ENCODE results near the gene TBC1D22A.

Gene TBC1D22A

DNA sequence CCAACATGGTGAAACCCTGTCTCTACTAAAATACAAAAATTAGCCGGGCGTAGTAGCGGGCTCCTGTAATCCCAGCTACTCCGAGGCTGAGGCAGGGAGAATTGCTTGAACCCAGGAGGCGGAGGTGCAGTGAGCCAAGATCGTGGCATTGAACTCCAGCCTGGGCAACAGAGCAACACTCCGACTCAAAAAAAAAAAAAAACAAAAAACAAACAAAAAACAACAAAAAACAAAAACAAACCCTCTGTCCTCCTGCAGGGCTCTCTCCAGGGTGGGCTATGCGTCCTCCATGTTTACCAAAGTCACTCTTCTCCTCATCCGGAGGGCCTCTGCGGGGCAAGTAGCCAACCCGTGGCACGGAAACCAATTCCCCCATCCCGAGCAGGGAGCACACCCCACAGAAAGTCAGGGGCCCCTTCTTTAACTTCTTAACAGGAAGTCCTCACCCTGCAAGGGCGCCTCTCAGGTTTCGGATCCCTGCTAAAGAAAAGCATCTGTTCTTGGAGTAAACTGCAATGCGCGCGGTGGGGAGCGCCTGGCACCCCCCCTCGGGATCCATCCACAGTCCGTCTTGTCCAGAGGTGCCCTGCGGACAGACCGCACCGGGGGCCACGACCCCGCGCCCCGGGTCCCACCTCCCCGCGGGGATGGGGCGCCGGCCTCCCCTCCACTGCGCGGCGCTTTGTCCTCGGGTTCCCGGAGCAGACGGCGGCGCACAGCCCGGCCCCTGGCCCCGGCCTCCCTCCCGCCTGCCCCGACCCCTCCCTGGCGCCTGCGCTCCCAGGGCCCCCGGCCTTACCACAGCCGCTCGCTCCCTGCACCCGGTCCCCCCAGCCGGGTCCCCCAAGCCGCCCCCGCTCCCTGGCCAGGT lies 25.1 kb upstream of the TBC1D22A start:
- peak in 1 of 3 donors; percentile 36 for DNase-seq (ENCODE audit: low read depth in 3 of 3)

DNA sequence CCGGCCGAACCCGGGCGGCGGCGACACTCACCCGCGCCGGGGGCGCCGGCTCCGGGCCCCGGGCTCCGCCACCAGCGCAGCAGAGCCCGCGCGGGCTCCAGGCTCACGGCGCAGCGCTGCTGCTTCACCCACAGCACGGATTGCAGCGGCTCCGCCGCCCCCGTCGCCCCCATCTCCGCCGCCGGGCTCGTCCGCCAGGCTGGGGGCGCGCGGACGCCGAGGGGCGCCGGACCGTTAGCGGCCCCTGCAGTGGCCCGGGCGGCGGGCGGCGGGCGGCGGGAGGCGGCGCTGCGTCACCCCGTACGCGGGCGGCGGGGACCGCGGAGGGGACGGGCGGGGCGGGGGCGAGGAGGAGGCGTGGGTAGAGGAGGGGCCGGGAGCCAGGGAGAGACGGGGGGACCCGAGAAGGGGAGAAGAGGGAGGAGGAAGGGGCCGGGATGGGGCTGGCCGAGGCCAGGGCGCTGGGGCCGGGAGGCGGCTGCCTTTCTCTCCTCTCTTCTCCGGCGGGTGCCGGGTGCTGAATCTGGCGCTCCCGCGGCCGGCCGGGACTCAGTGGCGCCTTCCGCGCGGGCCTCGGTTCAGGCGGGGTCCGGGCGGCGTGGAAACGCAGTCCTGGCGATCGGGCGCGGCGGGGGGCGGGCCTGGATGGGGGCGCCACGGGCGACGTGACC lies 24.3 kb upstream of the TBC1D22A start, which contains the start of gene CERK:
Gene CERK (minus strand): TSS at position 277 of the 671 bp plus-strand sequence. CDS start 104 bp downstream, at position 173.
- DNase-seq (ENCODE audit: low read depth in 3 of 3): peak in 1 of 3 donors; percentile 53

DNA sequence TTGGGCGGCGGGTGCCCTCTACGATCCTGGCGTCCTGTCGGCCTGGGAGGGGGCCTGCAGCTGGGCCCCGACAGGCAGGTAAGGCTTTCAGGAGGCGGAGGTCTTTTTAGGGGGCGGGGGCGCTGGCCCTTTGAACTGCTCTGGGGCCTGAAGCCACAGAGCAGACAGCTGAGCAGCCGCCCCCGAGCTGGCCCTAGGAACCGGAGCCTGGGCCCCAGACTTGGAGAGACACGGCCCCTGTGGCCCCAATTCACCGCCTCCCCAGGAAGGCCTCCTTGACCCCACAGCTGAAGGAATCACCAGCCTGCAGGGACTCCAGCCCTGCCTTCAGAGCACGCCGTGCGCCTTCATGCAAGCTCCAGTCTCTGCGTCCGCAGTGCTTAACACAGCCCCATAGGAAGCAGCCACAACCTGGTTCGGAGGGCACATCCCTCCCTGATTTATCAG lies 23.8 kb upstream of the TBC1D22A start:
- no peak for DNase-seq (ENCODE audit: low read depth in 3 of 3)

DNA sequence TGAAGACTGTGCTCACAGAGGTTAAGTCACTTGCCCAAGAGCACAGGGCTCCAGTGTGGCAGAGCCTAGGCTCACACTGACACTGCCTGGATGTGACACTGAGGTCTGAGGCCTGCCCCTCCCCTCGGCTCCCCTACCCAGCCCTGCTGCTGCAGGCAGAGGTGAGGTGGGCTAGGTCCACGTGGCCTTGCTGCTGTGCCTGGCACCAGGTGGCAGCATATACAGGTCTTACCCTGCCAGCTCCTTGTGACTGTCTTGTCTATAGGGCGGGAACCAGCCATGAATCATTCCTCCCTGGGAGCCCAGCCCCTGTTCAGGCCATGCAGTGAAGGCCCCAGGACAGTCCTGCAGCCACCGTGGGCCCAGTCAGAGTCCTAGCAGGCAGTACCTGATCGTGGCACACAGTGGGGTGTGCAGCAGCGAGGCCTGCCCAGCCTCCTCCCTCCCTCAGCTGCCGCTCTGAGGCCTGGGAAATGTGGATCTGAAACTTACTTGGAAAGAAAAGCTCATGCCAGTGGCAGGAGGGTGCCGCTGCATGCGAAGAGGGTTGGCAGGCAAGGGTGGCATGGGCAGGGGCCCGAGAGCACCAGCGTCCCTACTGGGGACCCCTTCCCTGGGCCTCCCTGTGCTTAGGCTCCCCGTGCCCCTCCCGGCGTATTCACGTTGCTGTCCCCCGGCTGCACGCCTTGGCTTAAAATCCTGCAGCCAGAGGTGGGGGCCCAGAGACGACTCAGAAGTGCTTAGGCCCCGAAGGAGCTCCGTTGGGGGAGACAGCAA lies 23.2 kb upstream of the TBC1D22A start:
- peak in 1 of 3 donors; percentile 63 for DNase-seq (ENCODE audit: low read depth in 3 of 3)

DNA sequence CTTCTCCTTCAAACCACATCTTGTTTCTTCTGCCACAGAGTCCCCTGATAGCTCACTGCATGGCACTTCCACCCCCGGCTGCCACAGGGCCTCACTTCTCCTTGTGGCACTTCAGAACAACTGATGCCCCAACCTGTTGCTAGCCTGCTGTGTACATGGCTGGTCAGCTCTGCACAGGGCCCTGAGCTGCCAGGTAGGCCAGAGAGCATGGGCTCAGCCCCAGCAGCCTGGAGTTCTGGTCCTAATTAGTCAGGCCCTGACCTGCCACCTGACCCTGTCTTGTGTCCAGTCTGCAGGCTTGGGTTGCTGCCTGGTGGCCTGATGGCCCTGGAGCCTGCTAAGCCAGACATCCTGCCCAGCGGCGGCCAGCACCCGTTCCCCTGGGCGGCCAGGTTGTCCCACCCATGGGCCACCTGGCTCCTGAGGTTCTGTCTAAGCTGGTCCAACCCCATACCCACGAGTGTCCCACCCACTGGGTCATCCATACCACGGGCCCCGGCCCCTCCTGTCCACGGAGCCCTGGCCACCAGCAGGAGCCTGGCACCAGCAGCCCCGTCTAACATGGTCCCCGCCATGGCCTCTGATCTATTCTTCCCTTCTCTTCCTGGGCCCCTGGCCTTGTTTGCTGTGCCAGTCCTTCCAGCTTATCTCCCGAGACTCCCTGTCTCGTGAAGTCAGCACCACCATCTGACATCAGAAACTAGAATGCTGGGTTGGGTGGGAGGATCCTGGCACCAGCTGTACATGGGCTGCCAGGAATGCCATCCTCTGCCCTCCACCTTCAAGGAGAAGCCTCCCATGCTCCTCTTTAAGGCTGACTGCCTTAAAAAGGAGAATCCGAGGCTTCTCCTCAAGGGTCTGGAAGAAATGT lies 21.3 kb upstream of the TBC1D22A start:
- DNase-seq (ENCODE audit: low read depth in 3 of 3): no peak

DNA sequence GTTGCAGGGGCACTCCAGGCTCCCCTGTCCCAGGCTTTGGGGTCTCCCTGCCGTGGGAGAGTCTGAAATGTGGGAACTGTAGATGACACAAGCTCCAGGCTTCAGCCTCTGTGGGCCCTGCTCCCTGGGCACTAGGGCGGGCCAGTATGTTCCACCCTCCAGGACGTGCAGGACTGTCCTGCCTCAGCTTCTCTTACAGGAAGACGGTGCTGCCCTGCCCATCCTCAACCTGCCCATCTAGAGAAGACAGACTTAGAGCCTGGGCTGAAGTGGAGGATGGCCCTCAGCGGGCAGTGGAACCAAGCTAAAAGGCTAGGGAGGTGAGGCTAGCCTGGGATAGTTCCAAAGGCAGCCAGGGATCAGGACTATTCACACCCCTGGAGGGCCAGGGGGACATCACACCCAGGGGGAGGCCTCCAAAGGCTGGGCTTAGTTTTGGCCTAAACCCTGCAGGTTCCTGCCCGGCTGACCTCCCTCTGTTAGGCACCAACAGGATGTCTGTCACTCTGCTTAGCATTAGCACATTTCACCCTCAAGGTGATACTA lies 20.4 kb upstream of the TBC1D22A start:
- DNase-seq (ENCODE audit: low read depth in 3 of 3): no peak

DNA sequence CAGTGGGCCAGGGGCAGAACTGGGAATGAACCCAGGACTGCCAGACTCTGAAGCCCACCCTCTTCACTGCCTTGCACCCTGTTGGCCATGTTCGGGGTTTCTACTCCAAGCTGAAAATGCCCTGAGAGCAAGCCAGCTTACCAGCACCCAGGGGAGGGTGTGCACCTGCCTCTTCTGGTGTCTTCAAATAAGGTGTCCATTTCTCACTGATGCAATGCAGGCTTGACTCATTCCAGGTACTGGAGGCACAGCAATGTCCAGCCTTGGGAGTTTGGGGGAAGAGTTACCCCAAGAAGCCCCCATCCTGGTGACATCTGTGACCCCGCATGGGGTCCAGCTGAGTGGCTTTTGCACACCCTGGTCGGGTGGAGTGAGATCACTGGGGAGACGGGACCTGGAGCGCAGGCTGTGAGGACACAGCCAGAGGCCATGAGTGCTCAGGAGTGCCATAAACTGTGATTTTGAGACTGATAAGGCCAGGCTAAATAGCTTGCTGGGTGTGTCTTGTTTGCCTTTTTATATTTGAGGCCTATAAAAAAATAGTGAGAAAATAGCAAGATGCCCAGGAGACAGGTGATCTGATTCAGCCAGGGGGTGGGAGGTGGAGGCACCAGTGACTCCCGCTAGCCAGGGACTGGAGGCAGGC lies 19.8 kb upstream of the TBC1D22A start:
- DNase-seq (ENCODE audit: low read depth in 3 of 3): no peak

DNA sequence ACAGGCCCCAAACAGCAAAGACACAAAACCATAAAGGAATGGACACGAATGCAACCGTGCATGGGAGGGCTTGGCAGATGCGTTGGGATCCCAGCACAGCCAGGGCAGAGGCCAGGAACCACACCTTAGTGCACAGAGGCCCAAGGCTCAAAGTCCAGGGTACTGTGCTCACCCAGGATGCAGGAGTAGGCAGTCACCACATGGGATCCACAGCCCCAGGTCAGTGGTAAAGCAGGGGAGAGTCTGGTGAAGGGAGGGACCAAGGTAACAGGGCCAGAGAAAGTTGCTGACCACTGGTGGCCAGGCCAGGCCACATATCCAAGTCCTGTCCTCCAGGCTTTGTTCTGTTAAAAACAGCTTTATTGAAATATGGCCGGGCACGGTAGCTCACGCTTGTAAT lies 17.9 kb upstream of the TBC1D22A start:
- no peak for DNase-seq (ENCODE audit: low read depth in 3 of 3)

DNA sequence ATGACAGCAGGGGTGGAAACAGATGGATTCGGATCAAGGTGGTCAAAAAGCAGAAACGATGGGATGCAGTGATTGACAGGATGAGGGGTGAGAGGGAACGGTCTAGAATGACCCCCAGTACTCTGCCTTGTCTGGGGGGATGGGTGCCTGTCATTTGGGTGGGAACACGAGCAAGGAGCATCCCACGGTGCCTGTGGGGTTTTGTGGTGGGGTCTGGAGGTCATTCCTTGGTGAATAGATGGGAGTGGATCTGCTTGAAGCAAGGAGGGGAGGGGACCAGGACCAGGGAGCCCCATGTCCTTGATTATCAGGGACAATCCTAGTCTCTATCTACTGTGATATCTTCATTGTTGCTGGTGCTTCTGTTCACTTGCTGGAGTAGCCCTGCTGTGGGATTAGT lies 16.3 kb upstream of the TBC1D22A start:
- no peak for DNase-seq (ENCODE audit: low read depth in 3 of 3)

DNA sequence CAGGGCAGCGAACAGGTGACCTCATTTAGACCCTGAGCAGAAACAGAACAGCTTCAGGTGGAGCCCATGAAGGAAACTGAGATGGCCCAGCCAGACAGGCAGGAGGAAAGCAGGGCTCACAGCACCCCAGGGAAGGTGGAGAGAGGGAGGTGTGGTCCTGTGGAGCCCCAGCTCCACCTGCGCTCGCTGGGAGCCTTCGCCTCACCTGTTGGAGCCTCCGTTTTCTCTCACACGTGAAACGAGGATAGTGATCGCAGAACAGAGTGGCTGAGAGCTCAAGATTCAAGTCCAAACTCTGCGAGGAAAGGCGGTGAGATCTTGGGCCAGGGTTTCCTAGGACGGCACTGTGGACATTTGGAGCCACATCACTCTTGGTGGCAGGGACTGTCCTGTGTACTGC lies 15.8 kb upstream of the TBC1D22A start:
- DNase-seq (ENCODE audit: low read depth in 3 of 3): no peak

DNA sequence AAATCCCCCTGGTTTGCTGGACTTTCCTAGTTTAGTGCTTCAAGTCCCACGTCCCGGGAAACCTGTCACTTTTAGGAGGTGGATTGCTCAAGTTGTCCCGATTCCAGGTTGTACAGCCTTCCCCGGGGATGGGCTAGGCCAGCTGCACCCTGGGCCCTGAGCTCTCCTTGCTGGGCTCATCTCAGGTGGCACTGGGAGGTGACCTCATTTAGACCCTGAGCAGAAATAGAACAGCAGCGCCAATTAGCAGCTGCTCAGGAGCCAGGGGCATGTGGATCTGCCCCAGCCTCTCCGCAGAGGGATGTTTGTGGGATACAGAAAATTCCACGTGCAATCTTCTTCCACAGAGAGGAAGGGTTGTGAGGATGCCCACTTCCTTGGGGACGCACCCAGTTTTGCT lies 14.8 kb upstream of the TBC1D22A start:
- no peak for DNase-seq (ENCODE audit: low read depth in 3 of 3)

DNA sequence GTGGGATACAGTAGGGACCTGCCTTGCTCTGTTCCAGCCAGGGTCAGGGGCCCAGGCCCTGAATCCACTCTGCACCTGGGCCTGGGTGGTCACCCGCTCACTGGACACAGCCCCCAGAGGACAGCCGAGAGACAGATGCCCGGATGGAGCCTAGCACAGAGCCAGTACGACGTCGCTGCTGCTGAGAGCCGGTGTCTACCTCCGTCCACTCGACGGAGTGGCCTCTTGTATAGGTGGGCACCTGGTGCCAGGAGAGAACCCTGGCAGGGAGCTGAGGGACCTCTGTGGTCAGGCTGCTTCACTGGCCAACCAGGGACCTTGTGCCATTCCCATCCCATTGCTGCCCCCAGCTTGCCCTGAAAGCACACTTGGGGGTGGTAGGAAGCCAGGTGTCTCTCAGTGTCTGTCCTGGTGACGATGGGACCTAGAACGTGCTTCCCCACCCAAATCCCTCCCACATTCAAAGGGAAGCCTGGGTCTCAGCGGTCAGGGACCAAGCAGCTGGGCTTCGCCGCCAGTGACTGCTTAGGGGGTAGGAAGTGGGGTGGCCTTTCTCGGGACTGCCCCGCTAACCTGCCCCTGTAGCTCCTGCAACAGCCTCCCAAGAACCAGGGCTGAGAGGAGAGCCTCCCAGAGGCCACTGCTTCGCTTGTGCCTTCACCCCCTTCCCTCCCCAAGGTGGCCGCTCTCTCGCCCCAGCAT lies 14.1 kb upstream of the TBC1D22A start:
- DNase-seq (ENCODE audit: low read depth in 3 of 3): no peak

DNA sequence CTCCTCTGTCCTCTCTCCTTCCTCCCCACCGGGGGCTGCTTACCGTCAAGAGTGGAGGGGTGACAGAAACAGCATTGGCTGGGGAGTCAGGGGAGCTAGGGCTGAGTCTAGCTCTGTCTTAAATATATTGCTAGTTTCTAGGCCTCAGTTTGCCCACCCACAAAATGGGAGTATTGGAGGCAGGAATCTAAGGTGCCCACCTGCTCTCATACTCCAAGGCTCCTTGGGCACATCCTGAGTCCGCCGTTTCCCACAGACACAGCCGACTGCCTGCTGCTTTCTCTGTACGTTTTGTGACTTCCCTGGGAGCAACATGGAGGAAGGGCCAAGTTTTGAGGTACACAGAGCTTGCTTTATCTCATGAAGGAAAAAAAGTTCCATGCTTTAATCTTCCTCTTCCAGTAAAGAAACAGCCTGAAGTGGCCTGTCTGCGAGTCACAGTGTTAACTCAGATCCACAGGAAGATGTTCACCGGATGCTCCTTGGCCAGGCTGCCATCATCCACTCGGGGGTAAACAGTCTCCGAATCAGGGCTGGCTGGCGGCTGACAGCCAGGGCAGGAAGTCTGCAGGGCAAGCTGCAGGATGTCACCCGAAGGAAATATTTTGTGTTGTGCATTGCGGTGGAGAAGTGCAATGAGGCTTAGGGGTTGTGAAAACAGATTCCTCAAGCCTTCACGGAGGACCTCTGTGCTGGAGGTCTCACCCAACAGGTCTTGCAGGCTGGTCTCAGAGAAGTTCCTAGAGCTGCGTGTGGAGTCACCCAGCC lies 13.4 kb upstream of the TBC1D22A start:
- DNase-seq (ENCODE audit: low read depth in 3 of 3): no peak

DNA sequence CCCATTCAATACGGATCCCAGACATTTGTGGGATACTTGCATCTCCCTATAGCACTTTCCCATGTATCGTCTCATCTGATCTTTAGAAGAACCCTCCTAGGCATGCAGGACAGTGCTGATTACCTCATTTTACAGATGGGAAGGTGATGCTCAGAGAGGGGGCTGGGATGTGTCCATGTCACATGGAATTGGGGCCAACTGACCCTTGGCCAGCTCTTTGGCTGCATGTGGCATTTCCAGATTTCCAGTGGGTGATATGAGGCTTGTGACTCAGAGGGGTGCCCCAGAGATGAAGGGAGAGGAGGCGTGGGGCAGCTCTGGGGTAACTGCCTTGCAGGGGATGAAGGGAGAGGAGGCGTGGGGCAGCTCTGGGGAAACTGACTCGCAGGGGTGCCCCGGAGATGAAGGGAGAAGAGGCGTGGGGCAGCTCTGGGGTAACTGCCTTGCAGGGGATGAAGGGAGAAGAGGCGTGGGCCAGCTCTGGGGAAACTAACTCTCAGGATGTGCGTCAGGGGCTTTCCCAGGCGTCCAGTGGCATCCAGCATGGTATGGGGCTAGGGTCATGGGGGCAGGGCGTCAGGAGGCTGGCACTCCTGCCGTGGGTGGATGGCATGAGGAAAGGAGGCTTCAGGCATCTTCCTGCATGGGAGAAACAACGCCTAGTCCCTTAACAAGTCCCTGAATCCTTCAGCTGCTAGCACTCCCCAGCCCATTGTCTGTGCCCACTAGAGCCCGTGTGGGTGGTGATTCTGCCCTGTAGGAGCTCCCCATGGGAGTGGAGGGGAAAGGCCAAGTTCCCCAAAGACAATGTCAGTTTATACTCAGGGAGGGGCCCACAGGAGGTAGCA lies 12.5 kb upstream of the TBC1D22A start:
- DNase-seq (ENCODE audit: low read depth in 3 of 3): no peak

DNA sequence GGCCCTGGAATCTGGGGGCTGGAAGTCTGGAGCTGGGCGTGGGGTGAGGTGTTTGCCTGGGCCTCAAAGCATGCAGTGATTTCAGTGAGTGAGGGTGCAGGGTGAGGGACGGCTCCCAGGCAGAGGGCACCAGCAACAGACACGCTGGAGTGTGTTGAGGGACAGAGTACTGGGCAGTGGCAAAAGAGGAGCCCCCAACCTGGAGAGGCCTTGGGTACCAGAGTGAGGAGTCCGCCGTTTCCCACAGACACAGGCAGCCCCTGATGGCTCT lies 12.0 kb upstream of the TBC1D22A start:
- DNase-seq (ENCODE audit: low read depth in 3 of 3): no peak

DNA sequence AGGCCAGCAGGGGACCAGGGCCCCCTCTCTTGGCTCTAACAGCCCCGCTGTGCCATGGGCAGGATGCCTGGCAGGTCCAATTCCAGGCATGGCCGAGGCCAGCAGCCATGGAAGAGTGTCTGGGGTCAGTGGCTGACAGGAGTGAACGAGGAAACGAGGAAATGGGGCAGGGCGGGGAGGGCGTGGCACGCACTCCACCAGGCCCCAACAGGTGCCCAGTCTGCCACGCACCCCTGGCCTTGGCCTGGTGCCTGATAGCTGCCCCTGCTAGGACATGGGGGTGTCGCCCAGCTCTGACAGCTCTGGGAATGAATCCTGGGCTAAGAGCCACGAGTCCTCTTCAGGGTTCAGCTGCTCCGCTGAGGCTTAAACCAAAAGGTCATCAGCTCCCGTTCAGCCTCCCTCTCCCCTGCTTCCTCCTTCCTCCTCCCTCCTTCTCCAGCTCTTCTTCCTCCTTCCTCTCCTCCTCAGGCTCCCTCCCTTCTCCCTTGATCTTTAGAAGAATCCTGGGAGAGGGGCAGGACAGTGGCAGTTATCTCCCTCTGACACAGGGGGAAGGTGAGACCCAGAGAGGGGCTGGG lies 11.5 kb upstream of the TBC1D22A start:
- no peak for DNase-seq (ENCODE audit: low read depth in 3 of 3)

DNA sequence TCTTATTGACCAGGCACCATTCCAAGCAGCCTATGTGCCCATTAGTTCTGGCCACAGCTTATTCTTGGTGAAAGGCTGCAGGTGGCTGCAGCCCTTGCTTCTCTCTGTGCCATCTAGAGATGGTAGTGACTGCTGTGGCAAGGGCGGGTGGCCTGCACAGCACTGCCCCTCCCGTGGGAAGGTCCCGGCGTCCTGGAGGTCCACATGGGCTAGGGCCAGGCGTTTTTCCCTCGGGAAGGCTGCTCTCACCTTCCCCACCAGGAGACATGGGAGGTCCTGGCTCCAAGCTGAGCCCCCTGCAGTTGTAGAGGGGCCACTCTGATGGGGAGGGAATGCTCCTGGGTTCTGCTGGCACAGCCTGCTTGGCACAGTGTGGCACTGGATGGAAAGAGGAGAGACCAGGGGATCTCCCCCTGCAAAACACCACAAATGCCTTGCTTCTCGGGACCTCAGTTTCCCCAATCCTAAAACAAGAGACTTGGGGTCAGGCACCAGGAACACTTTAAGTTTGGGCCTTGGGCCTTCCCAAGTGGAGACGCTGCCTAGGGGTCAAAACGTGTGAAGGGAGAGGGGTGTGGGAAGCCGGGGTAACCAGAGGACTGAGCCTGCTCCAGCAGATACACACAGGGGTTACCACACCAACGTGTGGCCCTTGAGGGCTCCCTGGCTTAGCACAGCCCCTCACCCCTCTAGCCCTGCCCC lies 10.0 kb upstream of the TBC1D22A start:
- no peak for DNase-seq (ENCODE audit: low read depth in 3 of 3)

DNA sequence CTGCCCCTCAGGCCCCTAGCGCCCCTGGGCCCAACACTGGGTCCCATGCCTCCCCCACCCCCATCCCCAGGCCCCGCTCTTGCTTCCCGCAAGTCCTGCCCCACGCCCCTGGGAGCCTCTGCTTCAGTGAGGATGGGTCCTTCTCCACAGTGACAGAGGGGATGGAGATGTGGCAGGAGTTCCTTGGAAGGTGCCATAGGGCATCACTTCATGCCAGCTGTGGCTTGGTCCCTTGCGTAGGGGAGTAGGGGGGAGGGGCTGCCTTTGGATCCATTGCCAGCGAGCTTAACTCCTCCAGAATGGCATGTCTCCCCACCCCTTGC lies 9.5 kb upstream of the TBC1D22A start:
- DNase-seq (ENCODE audit: low read depth in 3 of 3): no peak

Data from stimulated activated CD4-positive, alpha-beta T cell treated with anti-CD3 and anti-CD28 coated beads, TNF-alpha, amount 100 ng/mL, for 48 hours (primary cell).